GM23338 (cell line): ENCODE measurements around the gene DIAPH1. TPM values are rescaled to one million over a fixed set of nuclear protein-coding genes. Genes with fewer than 3 reads are reported as not detected.

Experiments
- ATAC-seq: fragments of 200-7000 bp; cut with Tn5 transposase; 3 replicates; pipeline ENCODE4 v1.9.1; 2020
- DNase-seq: peaks from one replicate; pipeline ENCODE4 v3.0.0-alpha.2; 2015; ENCODE audit warnings: low spot score
- H2AFZ ChIP-seq: fragments of 200-600 bp; sonication (generic); 2 replicates; pipeline ENCODE4 v1.8.0; 2016; ENCODE audit warnings: antibody characterized with exemption, mild to moderate bottlenecking, moderate library complexity
- H3F3A ChIP-seq: fragments of 200-600 bp; sonication (generic); replicated peaks from 2 replicates; pipeline ENCODE4 v1.8.0; 2017; ENCODE audit warnings: antibody characterized with exemption, mixed run types, low read depth
- H3K27ac ChIP-seq: fragments of 200-600 bp; sonication (generic); 2 replicates; pipeline ENCODE4 v1.6.1; 2016; ENCODE audit warnings: low read depth
- H3K27me3 ChIP-seq: fragments of 200-600 bp; sonication (generic); 2 replicates; pipeline ENCODE4 v1.8.0; 2016; ENCODE audit warnings: mild to moderate bottlenecking, mixed run types, moderate library complexity; ENCODE audit not compliant: insufficient read depth
- H3K36me3 ChIP-seq: fragments of 200-600 bp; sonication (generic); 2 replicates; pipeline ENCODE4 v1.8.0; 2016; ENCODE audit warnings: mild to moderate bottlenecking; ENCODE audit not compliant: insufficient read depth
- H3K4me1 ChIP-seq: fragments of 200-600 bp; sonication (generic); 2 replicates; pipeline ENCODE4 v1.8.0; 2016; ENCODE audit warnings: mild to moderate bottlenecking, moderate library complexity; ENCODE audit not compliant: insufficient read depth
- H3K4me2 ChIP-seq: fragments of 200-600 bp; sonication (generic); 2 replicates; pipeline ENCODE4 v1.7.1; 2017; ENCODE audit warnings: mixed run types
- H3K4me3 ChIP-seq: fragments of 200-600 bp; sonication (generic); 2 replicates; pipeline ENCODE4 v1.6.1; 2016; ENCODE audit warnings: mixed run types
- H3K79me2 ChIP-seq: fragments of 200-600 bp; sonication (generic); replicated peaks from 2 replicates; pipeline ENCODE4 v1.8.0; 2017; ENCODE audit warnings: mild to moderate bottlenecking; ENCODE audit not compliant: insufficient read depth
- H3K9me2 ChIP-seq: fragments of 200-600 bp; sonication (generic); 2 replicates; pipeline ENCODE4 v1.8.0; 2017; ENCODE audit not compliant: insufficient read depth
- H4K20me1 ChIP-seq: fragments of 200-600 bp; sonication (generic); replicated peaks from 2 replicates; pipeline ENCODE4 v1.8.0; 2017; ENCODE audit warnings: mild to moderate bottlenecking; ENCODE audit not compliant: insufficient read depth
- H3K27ac Mint-ChIP-seq: 2 replicates; pipeline ENCODE4 v1.8.0; 2020; ENCODE audit warnings: inconsistent platforms, mild to moderate bottlenecking, moderate library complexity, mixed read lengths
- H3K27me3 Mint-ChIP-seq: 3 replicates; pipeline ENCODE4 v1.8.0; 2022; ENCODE audit warnings: low read depth, mild to moderate bottlenecking, moderate library complexity, mixed read lengths, inconsistent platforms; ENCODE audit not compliant: insufficient read depth, poor library complexity
- H3K36me3 Mint-ChIP-seq: 3 replicates; pipeline ENCODE4 v1.8.0; 2021; ENCODE audit warnings: low read depth, mild to moderate bottlenecking, inconsistent platforms, moderate library complexity, mixed read lengths
- H3K4me1 Mint-ChIP-seq: 3 replicates; pipeline ENCODE4 v1.8.0; 2020; ENCODE audit warnings: mild to moderate bottlenecking, inconsistent platforms, mixed read lengths
- H3K4me3 Mint-ChIP-seq: 3 replicates; pipeline ENCODE4 v1.8.0; 2021; ENCODE audit warnings: moderate library complexity, mild to moderate bottlenecking, inconsistent platforms, mixed read lengths
- H3K9me3 Mint-ChIP-seq: 3 replicates; pipeline ENCODE4 v1.8.0; 2020; ENCODE audit warnings: moderate library complexity, mild to moderate bottlenecking, inconsistent platforms, mixed read lengths
- CREB1 ChIP-seq: fragments of 250-450 bp; sonication (Bioruptor Pico); IDR thresholded peaks from 2 replicates; pipeline ENCODE4 v1.5.0; 2020; ENCODE audit warnings: low read depth, mild to moderate bottlenecking, moderate library complexity
- CTCF ChIP-seq, 2 experiments: fragments of 200-600 bp in 1 of 2; sonication (generic) in 1 of 2; conservative IDR thresholded peaks; 2 replicates each; pipeline versions ENCODE4 v1.5.1 to v1.6.1; 2016 to 2017; ENCODE audit warnings: antibody characterized with exemption in 2 of 2, low read depth in 2 of 2, mild to moderate bottlenecking in 2 of 2, moderate library complexity in 1 of 2
- ETS1 ChIP-seq: IDR thresholded peaks from 2 replicates; pipeline ENCODE4 v1.6.1; 2016; ENCODE audit warnings: antibody characterized with exemption
- EZH2 ChIP-seq: fragments of 200-600 bp; sonication (generic); IDR thresholded peaks from one replicate; pipeline ENCODE4 v1.8.0; 2017; ENCODE audit warnings: antibody characterized with exemption, mild to moderate bottlenecking, low read depth; ENCODE audit not compliant: unreplicated experiment
- EZH2phosphoT487 ChIP-seq: fragments of 200-600 bp; sonication (generic); IDR thresholded peaks from one replicate; pipeline ENCODE4 v1.8.1; 2018; ENCODE audit warnings: antibody characterized with exemption; ENCODE audit not compliant: unreplicated experiment
- JUNB ChIP-seq: IDR thresholded peaks from one replicate; pipeline ENCODE4 v1.6.1; 2016; ENCODE audit warnings: antibody characterized with exemption; ENCODE audit not compliant: unreplicated experiment
- NANOG ChIP-seq: IDR thresholded peaks from 2 replicates; pipeline ENCODE4 v1.6.1; 2016; ENCODE audit warnings: antibody characterized with exemption, borderline replicate concordance
- POLR2AphosphoS5 ChIP-seq: IDR thresholded peaks from 2 replicates; pipeline ENCODE4 v1.6.1; 2016; ENCODE audit warnings: antibody characterized with exemption, low read depth
- REST ChIP-seq: IDR thresholded peaks from one replicate; pipeline ENCODE4 v1.6.1; 2018; ENCODE audit warnings: antibody characterized with exemption; ENCODE audit not compliant: unreplicated experiment
- STAT1 ChIP-seq: IDR thresholded peaks from one replicate; pipeline ENCODE4 v1.6.1; 2016; ENCODE audit warnings: antibody characterized with exemption; ENCODE audit not compliant: unreplicated experiment
- ZNF114 ChIP-seq: fragments of 250-450 bp; sonication (Bioruptor Pico); IDR thresholded peaks from 2 replicates; pipeline ENCODE4 v1.5.0; 2020; ENCODE audit warnings: mild to moderate bottlenecking, moderate library complexity
- ZNF331 ChIP-seq: fragments of 250-450 bp; sonication (Bioruptor Pico); IDR thresholded peaks from 2 replicates; pipeline ENCODE4 v1.5.0; 2020; ENCODE audit warnings: low read depth, mild to moderate bottlenecking, moderate library complexity
- ZNF462 ChIP-seq: fragments of 250-450 bp; sonication (Bioruptor Pico); IDR thresholded peaks from 2 replicates; pipeline ENCODE4 v1.5.0; 2020; ENCODE audit warnings: mild to moderate bottlenecking, moderate library complexity
- polyA plus RNA-seq: library from polyadenylated mRNA; unstranded; fragments of >200 nt; fragmentation: Nextera tagmentation; extraction: Ambion mirVana; gene quantifications from 2 replicates; pipeline ENCODE4 v1.2.1, GENCODE V29; 2016
- total RNA-seq: library from RNA; depleted of rRNA; stranded (reverse); fragments of >200 nt; shearing (Covaris generic); gene quantifications from 2 replicates; pipeline ENCODE4 v1.2.3, GENCODE V29; 2014

DIAPH1 gene
- total and polyA plus RNA-seq, 2 experiments from 2014 or later, result 42.9 to 104 TPM

- peak overlapping the region; percentile 81 for H3K4me3 Mint-ChIP-seq
- DNase-seq (peak; percentile 85), ATAC-seq (peak; percentile 63)
- Histone ChIP-seq H3K4me1 (peaks cover 11% of the 10 kb centered on the region), H3F3A (0 out of 2 replicates have a peak, but pooled peaks cover 4% of the 10 kb centered on the region), H3K27ac (peak overlapping the region; percentile 93), H2AFZ (peak overlapping the region; percentile 64; the same call in 1 of the 2 replicates), H3K79me2 (no peaks in the 10 kb centered on the region), H3K36me3 (peaks cover 10% of the 10 kb centered on the region; the same call in 1 of the 2 replicates), H3K27me3 (0 out of 2 replicates have a peak, but pooled peaks cover 4% of the 10 kb centered on the region), H3K9me2 (no peaks in the 10 kb centered on the region), H3K4me3 (peak overlapping the region; percentile 97), H3K4me2 (peak overlapping the region; percentile 100), H4K20me1 (no peaks in the 10 kb centered on the region)
- peaks cover 23% of the 10 kb centered on the region for H3K27me3 Mint-ChIP-seq
- H3K4me1 Mint-ChIP-seq, result peaks cover 30% of the 10 kb centered on the region
- no peak; the same call in 1 of the 2 replicates for TF ChIP-seq ZNF462 (CRISPR knock-in tag)
- TF ChIP-seq POLR2AphosphoS5, result no peak; the same call in 1 of the 2 replicates
- no peak for TF ChIP-seq NANOG
- TF ChIP-seq STAT1, result no peak
- no peak for TF ChIP-seq CREB1 (CRISPR knock-in tag)
- TF ChIP-seq ETS1, result no peak
- no peak for TF ChIP-seq CTCF (conservative IDR thresholded peaks at IDR 0.05; ENCODE audit: low read depth in 2 of 2)
- no peak for TF ChIP-seq REST
- no peak for TF ChIP-seq EZH2
- no peak for TF ChIP-seq EZH2phosphoT487
- TF ChIP-seq ZNF331, result no peak
- no peak for TF ChIP-seq JUNB
- no peak for TF ChIP-seq ZNF114 (CRISPR knock-in tag)
- peak overlapping the region; percentile 94 for H3K27ac Mint-ChIP-seq
- no peaks in the 10 kb centered on the region; the same call in 2 of the 3 replicates for H3K9me3 Mint-ChIP-seq
- H3K36me3 Mint-ChIP-seq, result peaks cover 50% of the 10 kb centered on the region
Observed at GRCh38 chr5:141514330-141515133, 104.3 kb downstream of the DIAPH1 start.
